PC-3 (cell line): ENCODE data around the gene FBXO11.

Experiments
- EZH2 ChIP-seq: fragments of 300-600 bp; sonication (generic); IDR thresholded peaks from one replicate; pipeline ENCODE4 v1.6.1; 2017; ENCODE audit warnings: antibody characterized with exemption, mild to moderate bottlenecking, low read length; ENCODE audit not compliant: unreplicated experiment
- EZH2phosphoT487 ChIP-seq: fragments of 300-600 bp; sonication (generic); IDR thresholded peaks from 2 replicates; pipeline ENCODE4 v1.6.1; 2018; ENCODE audit warnings: mild to moderate bottlenecking, antibody characterized with exemption, low read length, borderline replicate concordance

- TF ChIP-seq EZH2 (no peak), EZH2phosphoT487 (no peak)
Measured at GRCh38 chr2:47809903-47810302, 96.4 kb downstream of the FBXO11 start.
